Bone marrow (tissue), 2 donors: ENCODE data around the gene ANKRD2.
"Not testable (repeated sequence)": the region's sequence is repeated elsewhere in the genome, so short reads cannot be mapped to it uniquely, and the experiment has no call there.

ENCODE experiments used
- DNase-seq, 2 donors: peaks; one replicate each; lab custom pipeline; 2025; lab: John Stamatoyannopoulos, UW

Gene ANKRD2

DNA sequence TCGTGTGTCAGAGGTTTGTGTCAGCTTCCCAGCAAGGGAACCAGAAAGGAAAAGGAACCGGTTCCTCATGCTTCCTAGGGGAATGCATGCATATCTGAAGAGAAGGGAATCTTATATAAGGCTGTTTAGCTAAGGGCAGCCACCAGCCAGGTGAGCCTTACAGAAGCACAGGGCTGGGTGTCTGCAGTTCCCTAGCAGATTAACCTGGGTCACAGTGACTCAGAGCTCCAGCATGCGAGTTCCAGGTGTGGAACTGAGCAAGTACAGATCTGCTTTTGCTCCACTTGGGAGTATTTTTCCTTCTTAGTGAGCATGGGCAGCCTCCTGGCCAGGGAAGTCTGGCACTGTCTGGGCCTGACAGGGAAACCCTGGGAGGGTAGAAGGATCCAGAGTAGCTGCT is 957 bp upstream of the ANKRD2 start:
- no peak for DNase-seq

DNA sequence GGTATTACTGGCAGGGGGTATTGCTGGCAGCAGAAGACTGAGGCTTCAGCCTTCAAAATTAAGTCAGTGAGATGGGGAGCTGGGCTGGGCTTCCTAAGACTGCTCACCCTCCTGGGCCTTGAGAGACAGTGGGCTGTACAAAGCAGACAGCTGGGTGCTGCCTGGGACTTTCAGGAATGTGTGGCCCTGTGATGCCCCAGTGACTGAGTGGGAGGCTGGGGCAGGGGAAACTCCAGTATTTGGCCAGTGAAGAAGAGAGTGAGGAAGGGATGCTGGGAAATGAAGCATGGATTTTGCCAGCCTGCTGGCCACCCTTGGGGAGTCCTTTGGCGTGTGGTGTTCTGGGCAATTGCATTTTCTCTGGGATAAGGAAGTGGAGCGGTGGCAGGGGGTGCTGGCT is 442 bp downstream of the ANKRD2 start:
- no peak for DNase-seq

DNA sequence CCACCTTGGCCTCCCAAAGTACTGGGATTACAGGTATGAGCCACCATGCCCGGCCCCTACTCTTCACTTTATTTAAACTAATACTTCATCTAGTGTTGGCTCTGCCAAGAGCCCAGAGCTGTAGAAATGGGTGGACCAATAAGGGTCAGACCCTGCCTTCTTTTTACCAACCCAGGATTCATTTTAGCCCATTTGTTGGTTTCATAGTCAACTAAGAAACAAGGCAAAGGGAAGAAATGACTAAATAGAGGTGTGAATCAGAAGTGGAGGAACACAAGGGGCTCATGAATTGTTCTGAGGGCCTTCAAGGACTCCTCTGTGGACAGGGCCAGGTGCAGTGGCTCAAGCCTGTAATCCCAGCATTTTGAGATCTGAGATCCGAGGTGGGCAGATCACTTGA is 1.1 kb downstream of the ANKRD2 start:
- no peak for DNase-seq

DNA sequence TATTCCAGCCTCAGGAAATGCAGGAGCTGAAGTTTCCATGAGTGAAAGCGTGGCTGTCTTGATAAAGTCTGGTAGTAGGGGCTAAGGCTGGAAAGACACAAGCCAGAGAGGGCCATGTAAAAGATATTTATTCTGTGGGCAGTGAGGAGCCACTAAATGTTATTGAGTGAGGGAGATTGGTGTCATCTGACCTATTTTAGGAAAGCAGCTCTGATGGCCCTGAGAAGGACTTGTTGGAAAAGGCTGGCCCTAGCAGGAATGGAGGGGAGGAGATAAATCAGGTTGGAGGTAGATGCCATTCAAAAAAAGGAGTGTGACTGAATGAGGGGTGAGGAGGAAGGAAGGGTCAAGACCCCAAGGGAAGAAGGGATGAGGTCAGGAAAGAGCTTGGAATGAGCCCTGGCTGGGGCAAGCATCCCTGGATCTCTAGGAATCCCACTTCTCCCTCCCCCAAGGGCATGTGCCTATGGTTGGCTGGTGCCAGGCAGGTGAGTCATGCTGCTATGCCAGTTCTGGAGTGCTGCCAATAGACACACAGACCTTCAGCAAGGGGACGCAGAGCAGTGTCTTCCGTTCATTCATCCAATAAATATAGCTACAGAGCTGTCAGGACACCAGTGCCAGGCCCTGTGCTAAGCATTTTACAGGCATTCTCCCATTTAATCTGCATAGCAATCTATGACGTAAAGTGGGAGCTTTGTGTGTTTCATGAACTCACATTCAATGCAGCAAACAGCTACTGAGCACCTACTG is 2.0 kb downstream of the ANKRD2 start:
- peak in 1 of 2 donors; percentile 9 for DNase-seq

DNA sequence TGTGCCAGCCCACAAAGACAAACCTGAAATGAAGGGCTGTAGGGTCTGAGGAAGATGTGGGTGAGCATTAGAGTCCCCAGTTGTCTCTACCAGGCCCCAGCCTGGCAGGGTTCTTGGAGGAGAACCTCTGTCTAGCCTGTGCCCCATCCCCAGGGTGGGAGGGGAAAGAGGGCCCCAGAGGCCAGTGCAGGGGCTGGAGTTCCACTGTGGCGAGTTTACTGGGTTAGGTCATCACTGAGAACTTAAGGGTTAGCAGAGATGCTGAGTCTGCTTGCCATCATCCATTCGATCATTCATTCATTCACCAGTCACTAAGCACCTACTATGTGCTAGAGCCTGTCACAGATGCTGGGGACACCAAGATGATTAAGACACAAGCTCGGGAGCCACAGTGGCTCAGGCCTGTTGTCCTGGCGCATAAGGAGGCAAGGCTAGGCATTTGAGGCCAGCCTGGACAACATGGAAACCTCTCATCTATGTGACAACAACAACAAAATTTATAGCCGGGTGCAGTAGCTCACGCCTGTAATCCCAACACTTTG is 2.6 kb downstream of the ANKRD2 start:
- DNase-seq, result no peak

DNA sequence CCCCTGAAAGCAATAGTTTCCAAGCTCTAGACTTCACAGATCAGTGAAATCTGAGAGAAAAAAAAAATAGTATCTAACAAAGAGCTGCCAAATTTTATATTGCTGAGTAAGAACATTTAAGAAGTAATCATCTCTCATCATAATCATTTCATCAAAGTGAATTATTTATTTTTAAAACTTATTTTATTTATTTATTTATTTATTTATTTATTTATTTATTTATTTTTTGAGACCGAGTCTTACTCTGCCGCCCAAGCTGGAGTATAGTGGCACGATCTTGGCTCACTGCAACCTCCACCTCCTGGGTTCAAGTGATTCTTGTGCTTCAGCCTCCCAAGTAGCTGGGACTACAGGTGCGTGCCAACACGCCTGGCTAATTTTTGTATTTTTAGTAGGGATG is 3.9 kb downstream of the ANKRD2 start:
- not testable (repeated sequence) for DNase-seq

DNA sequence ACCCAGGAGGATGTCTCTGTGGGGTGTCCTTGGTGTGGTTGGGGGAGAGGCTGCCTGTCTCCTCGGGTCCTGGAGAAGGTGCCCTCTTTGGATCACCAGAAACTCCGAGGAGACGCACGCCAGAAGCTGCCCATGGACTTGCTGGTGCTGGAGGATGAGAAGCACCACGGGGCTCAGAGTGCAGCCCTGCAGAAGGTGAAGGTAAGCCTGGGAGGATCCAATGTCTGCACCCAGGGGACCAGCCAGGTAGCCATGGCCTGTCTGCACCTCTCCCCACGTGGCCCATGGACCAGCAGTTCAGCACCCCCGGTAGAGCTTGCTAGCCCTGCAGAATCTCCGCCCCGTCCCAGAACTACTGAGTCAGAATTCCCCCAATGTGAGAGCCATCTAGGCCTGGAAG is 5.1 kb downstream of the ANKRD2 start:
- no peak for DNase-seq

DNA sequence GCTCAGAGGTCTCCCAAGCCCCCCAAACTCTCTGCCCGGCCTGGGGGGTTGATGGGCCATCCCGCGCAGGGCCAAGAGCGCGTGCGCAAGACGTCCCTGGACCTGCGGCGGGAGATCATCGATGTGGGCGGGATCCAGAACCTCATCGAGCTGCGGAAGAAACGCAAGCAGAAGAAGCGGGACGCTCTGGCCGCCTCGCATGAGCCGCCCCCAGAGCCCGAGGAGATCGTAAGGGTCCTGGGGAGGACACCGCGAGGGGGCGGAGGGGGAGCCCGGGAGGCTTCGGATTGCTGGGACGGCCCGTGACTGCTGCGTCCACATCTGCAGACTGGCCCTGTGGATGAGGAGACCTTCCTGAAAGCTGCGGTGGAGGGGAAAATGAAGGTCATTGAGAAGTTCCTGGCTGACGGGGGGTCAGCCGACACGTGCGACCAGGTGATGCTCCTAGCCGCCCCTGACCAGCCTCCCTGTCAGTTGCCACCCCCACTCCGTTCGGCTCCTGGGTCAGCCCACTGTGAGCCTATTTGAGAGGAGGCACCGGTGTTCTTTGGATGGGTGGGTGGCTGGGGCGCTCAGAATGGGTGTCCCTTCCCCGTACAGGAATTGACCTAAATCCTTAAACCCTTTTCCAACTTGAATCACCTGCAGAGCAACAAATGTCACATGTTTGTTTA is 5.7 kb downstream of the ANKRD2 start:
- DNase-seq, result no peak

DNA sequence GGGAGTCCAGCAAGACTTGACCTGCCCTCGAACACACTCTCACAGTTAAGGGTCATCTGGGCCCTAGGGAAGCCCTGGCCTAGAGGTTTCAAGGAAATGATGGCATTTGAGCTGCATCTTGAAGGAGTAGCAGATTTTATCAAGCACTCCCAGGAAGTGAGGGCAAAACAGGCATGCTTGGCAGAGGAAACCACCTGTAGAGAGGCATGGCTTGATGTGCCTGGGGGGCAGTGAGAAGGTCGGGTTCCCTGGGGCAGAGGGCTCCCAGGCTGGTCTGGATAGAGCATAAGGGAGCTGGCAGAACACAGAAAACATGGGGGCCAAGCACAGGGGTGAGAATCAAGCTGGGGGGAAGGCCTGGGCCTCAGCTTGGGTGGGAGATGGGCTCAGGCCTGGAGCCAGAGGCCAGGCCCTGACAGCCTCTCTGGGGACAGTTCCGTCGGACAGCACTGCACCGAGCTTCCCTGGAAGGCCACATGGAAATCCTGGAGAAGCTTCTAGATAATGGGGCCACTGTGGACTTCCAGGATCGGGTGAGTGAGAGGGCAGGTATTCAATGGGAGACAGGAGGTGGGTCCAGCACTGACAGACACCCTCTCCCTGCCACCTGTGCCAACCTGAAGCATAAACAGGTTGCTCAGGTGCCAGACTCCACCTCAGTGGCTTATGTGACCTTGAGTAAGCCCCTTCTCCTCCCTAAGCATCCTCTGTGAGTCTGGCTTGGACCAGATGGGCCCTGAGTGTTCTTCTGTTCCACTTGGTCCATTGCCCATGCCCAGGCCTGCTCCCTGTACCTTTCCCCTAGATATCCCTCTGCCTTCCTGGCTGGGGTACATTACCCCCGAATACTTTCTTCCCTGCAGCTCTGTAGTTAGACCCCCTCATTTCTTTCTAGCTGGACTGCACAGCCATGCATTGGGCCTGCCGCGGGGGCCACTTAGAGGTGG is 8.1 kb downstream of the ANKRD2 start:
- DNase-seq, result no peak

DNA sequence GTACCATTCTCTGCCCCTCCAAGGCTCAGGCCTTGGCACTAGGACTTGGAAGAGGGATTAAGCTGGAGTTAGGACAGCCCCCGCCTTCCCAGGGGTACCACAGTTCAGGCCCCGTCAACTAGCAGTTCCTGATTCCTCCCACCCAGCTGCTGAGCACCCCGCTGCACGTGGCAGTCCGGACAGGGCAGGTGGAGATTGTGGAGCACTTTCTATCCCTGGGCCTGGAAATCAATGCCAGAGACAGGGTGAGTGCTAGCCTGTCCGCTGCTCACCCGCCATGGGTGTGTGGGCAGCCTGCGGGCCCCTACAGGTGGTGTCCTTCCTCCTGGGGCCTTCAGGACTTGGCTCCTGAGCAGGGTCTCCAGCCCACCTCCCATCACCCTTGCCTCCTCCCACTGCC is 9.6 kb downstream of the ANKRD2 start:
- DNase-seq, result no peak

DNA sequence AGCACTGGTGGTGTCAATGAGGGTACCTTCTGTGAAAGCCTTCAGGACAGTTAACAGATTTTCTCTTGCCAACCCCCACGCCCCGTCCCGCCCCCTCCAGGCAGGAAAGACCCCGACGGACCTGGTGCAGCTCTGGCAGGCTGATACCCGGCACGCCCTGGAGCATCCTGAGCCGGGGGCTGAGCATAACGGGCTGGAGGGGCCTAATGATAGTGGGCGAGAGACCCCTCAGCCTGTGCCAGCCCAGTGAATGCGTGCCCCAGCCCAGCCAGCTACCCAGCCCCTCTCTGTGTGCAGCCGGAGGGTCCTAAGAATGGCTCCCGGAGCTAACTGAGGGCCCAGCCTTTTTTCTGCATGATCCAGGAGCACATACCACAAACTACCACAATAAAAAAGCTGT is 10.9 kb downstream of the ANKRD2 start:
- no peak for DNase-seq

DNA sequence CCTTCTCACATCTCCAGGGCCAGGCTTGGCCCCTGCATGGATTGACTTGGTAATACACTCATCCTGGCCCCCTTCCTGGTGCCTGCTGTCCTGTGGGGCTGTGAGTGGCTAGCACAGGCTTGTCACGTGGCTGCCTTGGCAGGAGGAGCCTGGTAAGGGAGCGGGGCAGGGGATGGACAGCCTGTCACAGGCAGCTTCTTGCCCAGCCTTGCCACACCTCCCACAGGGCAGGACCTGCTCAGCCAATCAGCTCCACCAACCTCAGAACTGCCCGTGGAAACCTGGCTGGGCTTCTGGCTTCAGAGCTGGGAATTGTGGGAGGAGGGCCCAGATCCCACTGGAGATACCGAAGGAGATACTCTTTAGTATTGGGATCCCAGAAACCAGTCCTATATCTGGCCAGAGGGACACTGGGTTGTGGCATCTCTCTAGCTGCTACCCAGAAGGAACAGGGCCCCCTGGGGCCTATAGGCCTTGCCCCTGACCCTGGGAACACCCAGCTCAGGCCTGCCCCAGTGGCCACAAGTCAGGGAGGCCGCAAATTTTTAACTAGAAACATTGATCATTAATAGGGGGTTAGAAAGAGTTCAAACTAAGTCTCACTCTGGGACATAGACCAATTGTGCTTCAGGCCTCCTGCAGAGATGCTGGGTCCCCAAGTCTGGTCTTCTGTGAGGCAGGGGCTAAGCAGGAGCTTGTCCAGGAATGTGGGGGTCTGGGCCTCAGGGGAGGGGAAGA is 11.7 kb downstream of the ANKRD2 start, which contains the start of gene HOGA1:
Gene HOGA1 (plus strand): TSS at position 330 of the 738 bp plus-strand sequence. CDS start 315 bp downstream, at position 645.
- DNase-seq, result no peak

DNA sequence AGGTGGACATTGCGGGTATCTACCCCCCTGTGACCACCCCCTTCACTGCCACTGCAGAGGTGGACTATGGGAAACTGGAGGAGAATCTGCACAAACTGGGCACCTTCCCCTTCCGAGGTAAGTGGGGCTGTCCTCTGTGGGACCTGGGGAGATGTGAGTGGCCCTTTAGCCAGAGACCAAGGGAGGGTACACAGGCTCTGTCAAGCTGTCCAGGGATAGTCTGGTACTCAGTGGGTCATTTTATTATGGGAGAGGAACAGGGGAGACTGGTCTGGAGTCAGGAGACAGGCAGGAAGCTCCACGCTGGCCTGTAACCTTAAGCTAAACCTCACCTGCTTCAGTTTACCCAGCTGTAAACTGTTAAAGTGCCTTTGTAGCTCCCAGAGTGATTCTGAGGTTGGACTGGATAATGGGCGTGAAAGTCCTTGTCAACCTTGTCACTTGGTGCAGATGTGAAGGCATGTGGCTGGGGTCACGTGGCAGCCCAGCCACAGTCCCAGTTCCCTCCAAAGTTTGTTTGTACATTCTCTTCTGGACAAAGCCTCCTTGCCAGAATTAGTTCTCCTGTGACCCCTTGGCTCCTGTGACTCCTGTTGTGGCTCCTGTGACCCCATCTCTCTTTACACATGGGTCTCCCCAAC is 12.3 kb downstream of the ANKRD2 start:
- no peak for DNase-seq

DNA sequence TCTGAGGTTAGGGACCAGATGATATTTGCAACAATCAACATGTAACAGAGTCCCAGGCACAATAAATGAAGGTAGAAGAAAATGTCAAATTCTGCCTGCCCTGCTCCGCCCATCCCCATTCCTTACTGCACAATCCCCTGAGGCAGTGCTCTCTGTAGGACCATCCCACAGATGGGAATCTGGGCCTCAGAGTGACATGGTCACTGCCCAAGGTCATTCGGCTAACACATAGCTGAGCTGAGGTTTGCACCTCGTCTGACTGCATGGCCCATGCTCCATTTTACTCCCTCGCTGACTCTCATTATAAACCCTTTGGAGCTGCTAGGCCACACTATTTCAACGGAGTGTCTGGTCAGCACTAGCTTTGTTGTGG is 12.8 kb downstream of the ANKRD2 start:
- DNase-seq, result no peak

DNA sequence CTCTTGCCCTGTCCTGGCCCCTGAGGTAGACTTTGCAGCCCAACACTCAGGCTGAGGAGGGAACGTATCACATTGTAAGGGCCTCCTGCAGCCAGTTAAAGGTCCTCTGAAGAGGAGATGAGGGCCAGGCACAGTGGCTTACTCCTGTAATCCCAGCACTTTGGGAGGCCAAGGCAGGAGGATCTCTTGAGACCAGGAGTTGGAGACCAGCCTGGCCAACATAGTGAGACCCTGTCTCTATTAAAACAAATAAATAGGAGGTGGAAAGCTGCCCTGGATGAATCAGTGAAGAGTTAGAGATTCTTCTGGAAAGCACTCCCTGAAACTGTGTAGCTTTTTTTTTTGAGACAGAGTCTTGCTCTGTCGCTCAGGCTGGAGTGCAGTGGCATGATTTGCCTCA is 14.6 kb downstream of the ANKRD2 start:
- DNase-seq, result no peak

DNA sequence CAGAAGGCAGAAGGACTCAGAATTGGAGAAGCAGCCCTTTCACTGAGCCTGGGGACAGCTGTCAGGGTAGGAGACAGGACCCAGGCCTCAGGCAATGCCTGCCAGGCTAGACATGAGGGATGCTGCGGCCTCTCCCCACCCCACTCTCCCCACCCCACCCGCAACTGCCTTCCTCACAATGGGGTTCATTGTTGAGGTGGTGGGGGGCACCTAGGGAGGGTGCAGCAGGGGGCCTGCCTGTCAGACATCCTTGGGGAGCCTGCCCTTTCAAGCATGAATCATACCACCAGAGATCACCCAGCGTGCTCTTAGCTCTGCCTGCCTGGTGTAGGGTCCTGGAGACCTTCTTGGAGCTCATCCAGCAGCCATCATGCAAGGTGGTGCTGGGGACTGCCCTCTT is 16.9 kb downstream of the ANKRD2 start, which contains the start of gene C10orf62:
Gene C10orf62 (plus strand): TSS at position 243 of the 400 bp plus-strand sequence. CDS start 177 bp downstream, outside the sequence.
- no peak for DNase-seq

DNA sequence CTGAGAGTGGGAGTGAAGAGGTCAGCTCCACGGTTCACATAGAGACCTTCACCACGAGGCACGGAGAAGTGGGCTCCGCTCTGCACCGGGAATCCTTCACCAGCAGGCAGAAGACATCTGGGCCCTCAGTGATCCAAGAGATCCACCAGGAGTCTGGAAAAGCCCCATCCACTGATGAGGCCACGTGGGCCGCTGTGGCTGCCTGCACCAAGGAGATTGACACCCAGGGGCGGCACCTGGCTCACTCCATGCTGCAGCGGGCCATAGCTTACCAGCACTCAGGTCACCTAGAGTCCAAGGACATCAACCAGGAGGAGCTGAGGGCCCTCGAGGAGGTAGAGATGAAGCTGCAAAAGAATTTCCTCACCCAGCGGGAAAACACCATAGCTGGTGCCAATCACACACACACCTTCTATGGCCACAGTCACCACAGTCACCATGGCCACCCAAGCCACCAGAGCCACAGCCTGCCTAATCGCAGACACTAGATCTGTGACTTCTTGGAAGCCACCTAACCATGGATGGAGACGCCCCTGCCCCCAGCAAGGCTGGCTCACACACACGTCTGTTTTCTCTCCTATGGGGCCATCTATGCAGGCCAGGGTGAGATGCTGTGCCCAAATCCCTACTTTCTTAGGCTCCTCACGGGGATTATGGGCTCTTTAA is 17.6 kb downstream of the ANKRD2 start:
- DNase-seq, result no peak

DNA sequence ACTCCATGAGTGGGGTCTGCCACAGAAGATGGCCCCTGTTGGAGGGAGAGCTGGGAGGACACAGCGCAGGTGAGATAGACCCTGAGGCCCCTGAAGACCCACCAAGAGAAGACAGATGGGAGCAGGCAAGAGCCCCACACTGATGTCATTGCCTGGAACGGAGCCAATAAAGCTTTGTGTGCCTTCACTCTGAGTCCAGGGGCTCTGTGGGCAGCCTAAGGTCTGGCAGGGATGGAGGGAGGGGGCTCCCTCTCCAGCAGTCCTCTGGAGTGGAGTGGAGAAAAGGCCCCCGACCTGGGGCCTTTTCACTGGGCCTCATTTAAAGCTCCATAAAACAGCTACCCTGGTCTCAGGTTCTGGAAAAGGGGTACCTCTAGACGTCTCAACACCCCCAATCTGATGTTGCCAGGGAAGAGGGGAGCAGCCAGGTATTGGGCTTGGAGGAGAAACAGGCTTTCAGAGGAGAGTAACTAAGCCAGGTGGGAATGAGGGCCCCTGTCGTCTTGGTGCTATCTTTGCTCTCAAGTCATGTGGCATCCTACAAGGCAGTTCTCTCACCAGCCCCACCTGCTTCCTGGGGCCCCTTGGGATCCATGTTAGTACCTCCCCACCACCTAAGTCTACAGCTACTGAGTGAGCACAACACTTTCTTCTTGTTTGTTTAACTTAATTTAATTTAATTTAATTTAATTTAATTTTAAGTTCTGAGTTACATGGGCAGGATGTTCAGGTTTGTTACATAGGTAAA is 18.3 kb downstream of the ANKRD2 start:
- no peak for DNase-seq

DNA sequence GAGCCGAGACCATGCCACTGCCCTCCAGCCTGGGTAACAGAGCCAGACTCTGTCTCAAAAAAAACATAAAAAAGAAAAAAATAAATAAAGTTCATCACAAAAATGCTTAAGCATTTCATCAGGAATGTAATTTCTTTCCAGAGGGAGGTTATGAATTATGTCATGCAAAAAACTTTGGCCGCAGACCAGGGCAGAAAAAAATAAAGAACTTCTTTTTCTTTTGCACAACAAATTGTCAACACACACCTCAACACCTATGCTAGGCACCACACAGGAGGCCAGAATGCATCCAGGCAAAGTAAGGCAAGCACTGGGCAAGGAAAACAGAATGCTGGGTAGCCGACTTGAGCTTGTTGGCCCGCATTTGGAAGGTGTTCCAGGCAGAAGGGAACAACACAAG is 20.8 kb downstream of the ANKRD2 start:
- no peak for DNase-seq
